CD4-positive, alpha-beta memory T cell (primary cell): ENCODE measurements around the gene GRIP1. TPM values are rescaled to one million over a fixed set of nuclear protein-coding genes. Genes with fewer than 3 reads are reported as not detected.

ENCODE experiments used
- CTCF ChIA-PET: fragments of 350-600 bp; sonication (Branson Sonifier 250); formaldehyde crosslinking; loops from one replicate; lab custom pipeline; 2021; ENCODE audit warnings: inconsistent platforms; ENCODE audit not compliant: partially characterized antibody; lab: Charles Lee
- POLR2A ChIA-PET: fragments of 350-600 bp; sonication (Branson Sonifier 250); formaldehyde crosslinking; loops from one replicate; lab custom pipeline; 2021; ENCODE audit not compliant: partially characterized antibody; lab: Charles Lee
- DNase-seq, 5 donors: peaks; one replicate each; pipeline versions ENCODE4 v3.0.0 to v3.0.0-alpha.2; 2020 to 2022; ENCODE audit warnings: mixed read lengths in 1 of 5
- H3K27ac ChIP-seq: one replicate; pipeline ENCODE4 v1.7.0; 2013; ENCODE audit warnings: low read depth, low read length
- H3K27me3 ChIP-seq: 2 replicates; pipeline ENCODE4 v1.7.0; 2013; ENCODE audit warnings: mild to moderate bottlenecking, low read length, moderate library complexity; ENCODE audit not compliant: insufficient read depth
- H3K36me3 ChIP-seq: 2 replicates; pipeline ENCODE4 v1.7.0; 2013; ENCODE audit warnings: mild to moderate bottlenecking, low read length, moderate library complexity; ENCODE audit not compliant: insufficient read depth
- H3K4me1 ChIP-seq: 2 replicates; pipeline ENCODE4 v1.7.0; 2013; ENCODE audit warnings: mild to moderate bottlenecking, low read length, moderate library complexity; ENCODE audit not compliant: insufficient read depth
- H3K4me3 ChIP-seq, 2 donors: one replicate each; pipeline ENCODE4 v1.7.0; 2013; ENCODE audit warnings: low read length in 2 of 2, mild to moderate bottlenecking in 1 of 2
- H3K9me3 ChIP-seq, 2 donors: one replicate each; pipeline ENCODE4 v1.7.0; 2013; ENCODE audit warnings: low read length in 2 of 2, control low read depth in 1 of 2; ENCODE audit not compliant: control insufficient read depth in 1 of 2
- H3K27ac Mint-ChIP-seq, 7 donors: one replicate each; pipeline ENCODE4 v1.8.0; 2020 to 2021; ENCODE audit warnings: mixed read lengths in 7 of 7, mild to moderate bottlenecking in 6 of 7, inconsistent platforms in 3 of 7, moderate library complexity in 3 of 7
- H3K27me3 Mint-ChIP-seq, 2 donors: one replicate each; pipeline ENCODE4 v1.8.0; 2020 to 2021; ENCODE audit warnings: mixed read lengths in 2 of 2
- H3K36me3 Mint-ChIP-seq, 2 donors: one replicate each; pipeline ENCODE4 v1.8.0; 2020 to 2021; ENCODE audit warnings: mixed read lengths in 2 of 2, inconsistent platforms in 1 of 2, mild to moderate bottlenecking in 1 of 2
- H3K4me1 Mint-ChIP-seq, 4 donors: one replicate each; pipeline ENCODE4 v1.8.0; 2020 to 2021; ENCODE audit warnings: mixed read lengths in 4 of 4, mild to moderate bottlenecking in 1 of 4
- H3K4me3 Mint-ChIP-seq, 8 donors: one replicate each; pipeline ENCODE4 v1.8.0; 2020 to 2021; ENCODE audit warnings: mixed read lengths in 8 of 8, mild to moderate bottlenecking in 7 of 8, moderate library complexity in 6 of 8, inconsistent platforms in 3 of 8
- H3K9me3 Mint-ChIP-seq, 8 donors: one replicate each; pipeline ENCODE4 v1.8.0; 2020 to 2021; ENCODE audit warnings: mixed read lengths in 8 of 8, mild to moderate bottlenecking in 5 of 8, inconsistent platforms in 3 of 8, moderate library complexity in 1 of 8
- intact Hi-C: fragments of 100-400 bp; cut with micrococcal nuclease; formaldehyde crosslinking; loops from one replicate; pipeline ENCODE4 v1.15.1; 2023
- polyA plus RNA-seq, 2 donors: library from polyadenylated mRNA; unstranded; fragments of 300-500 nt; fragmentation: Illumina TruSeq; gene quantifications; one replicate each; pipeline ENCODE4 v1.2.3, GENCODE V29; 2021
- total RNA-seq, 2 experiments: library from RNA; stranded (reverse); gene quantifications; one replicate each; pipeline ENCODE4 v1.2.3, GENCODE V29; 2021

The GRIP1 gene
- total and polyA plus RNA-seq, 4 experiments from 2014 or later: 0.52 to 3.3 (median 1.5) TPM

DNA sequence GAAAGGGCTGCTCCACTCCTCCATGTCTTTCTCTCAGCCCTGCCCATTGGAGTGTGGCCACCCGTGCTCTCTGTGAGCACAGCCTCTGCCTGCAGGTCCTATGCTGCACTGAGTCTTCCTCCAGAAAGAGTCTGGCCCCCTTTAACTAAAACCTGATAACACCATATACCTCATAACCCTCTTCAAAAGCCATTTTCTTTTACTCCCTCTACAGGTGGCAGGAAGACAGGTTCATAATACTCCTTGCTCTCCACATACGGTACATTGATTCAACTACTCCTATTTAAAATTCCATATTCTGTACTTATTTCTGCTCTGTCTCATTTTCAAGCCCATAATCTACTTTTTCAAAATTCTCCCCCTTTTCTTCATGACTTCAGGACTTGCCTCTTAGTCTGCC is 232.6 kb downstream of the GRIP1 start:
- Mint-ChIP-seq H3K36me3 (no peaks in the 10 kb centered on the region), H3K27me3 (peaks cover 0 to 1% of the 10 kb centered on the region in 2 donors), H3K4me3 (no peak overlapping the region), H3K9me3 (no peaks in the 10 kb centered on the region), H3K4me1 (no peaks in the 10 kb centered on the region), H3K27ac (no peak overlapping the region)
- no peaks in the 10 kb centered on the region for H3K9me3 ChIP-seq
- H3K4me3 ChIP-seq: no peak overlapping the region
- intact Hi-C loops: no loop called here
- CTCF ChIA-PET: no interaction called here
- H3K27ac ChIP-seq: no peak overlapping the region
- no peaks in the 10 kb centered on the region for H3K4me1 ChIP-seq
- no peak for DNase-seq
- H3K27me3 ChIP-seq: no peaks in the 10 kb centered on the region
- no peaks in the 10 kb centered on the region for H3K36me3 ChIP-seq
- POLR2A ChIA-PET: no interaction called here

- H3K27me3 ChIP-seq: no peaks in the 10 kb centered on the region
- DNase-seq: no peak
- H3K27ac Mint-ChIP-seq: no peak overlapping the region
- H3K36me3 ChIP-seq: no peaks in the 10 kb centered on the region
- no peaks in the 10 kb centered on the region for H3K36me3 Mint-ChIP-seq
- no peak overlapping the region for H3K4me3 Mint-ChIP-seq
- no peaks in the 10 kb centered on the region for H3K9me3 Mint-ChIP-seq
- no peaks in the 10 kb centered on the region for H3K9me3 ChIP-seq
- POLR2A ChIA-PET: no interaction called here
- H3K4me3 ChIP-seq: no peak overlapping the region
- no peaks in the 10 kb centered on the region for H3K4me1 ChIP-seq
- peaks cover 0 to 1% of the 10 kb centered on the region in 2 donors for H3K27me3 Mint-ChIP-seq
- no peak overlapping the region for H3K27ac ChIP-seq
- intact Hi-C loops: no loop called here
- H3K4me1 Mint-ChIP-seq: no peaks in the 10 kb centered on the region
- CTCF ChIA-PET: no interaction called here
These were observed 236.8 kb downstream of the GRIP1 start for GRCh38 chr12:66441905-66442559.

DNA sequence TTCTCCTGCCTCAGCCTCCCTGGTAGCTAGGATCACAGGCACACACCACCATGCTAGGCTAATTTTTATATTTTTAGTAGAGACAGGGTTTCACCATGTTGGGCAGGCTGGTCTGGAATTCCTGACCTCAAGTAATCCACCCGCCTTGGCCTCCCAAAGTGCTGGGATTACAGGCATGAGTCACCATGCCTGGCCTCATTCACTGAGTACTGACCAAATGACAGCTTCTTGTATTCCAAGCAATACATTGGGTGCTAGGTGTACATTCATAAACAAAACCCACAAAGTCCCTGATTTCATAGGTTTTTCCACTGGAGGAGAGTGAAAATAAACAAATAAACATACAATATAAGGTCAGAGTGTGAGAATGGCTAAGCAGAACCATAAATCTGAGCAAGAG is 240.3 kb downstream of the GRIP1 start:
- CTCF ChIA-PET: no interaction called here
- POLR2A ChIA-PET: no interaction called here
- H3K4me1 Mint-ChIP-seq: no peaks in the 10 kb centered on the region

DNA sequence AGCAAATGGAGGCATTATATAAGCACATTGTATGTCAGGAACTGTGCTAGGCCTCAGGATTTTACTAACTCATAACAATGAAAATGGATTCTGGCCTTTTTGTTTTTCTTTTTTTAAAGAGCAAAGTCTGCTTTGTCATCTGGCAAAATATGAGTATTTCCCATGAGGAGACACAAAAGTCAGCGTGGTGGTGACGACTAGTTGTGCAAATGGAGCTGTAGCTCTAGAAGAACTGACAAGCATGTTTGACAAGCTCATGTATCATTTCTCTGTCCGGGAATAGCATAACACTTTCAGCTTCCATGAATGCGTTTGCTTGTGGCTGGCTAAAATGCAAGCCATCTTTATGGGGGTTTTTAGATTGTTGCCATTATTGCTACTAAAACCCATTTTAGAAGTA is 248.8 kb downstream of the GRIP1 start:
- CTCF ChIA-PET: no interaction called here
- H3K36me3 ChIP-seq: no peaks in the 10 kb centered on the region
- no peak for DNase-seq
- no peak overlapping the region for H3K4me3 Mint-ChIP-seq
- H3K27ac Mint-ChIP-seq: no peak overlapping the region
- H3K4me1 ChIP-seq: no peaks in the 10 kb centered on the region
- no peaks in the 10 kb centered on the region for H3K36me3 Mint-ChIP-seq
- H3K27ac ChIP-seq: no peak overlapping the region
- no peak overlapping the region for H3K4me3 ChIP-seq
- H3K9me3 ChIP-seq: no peaks in the 10 kb centered on the region
- intact Hi-C loops: no loop called here
- peaks cover 0 to 6% of the 10 kb centered on the region in 2 donors for H3K27me3 Mint-ChIP-seq
- H3K4me1 Mint-ChIP-seq: no peaks in the 10 kb centered on the region
- H3K9me3 Mint-ChIP-seq: peaks cover 0 to 15% (median 5%) of the 10 kb centered on the region in 8 donors
- POLR2A ChIA-PET: no interaction called here
- no peaks in the 10 kb centered on the region for H3K27me3 ChIP-seq

More for the DNA sequence above, 240.3 kb downstream of the GRIP1 start:
- no peaks in the 10 kb centered on the region for H3K4me1 ChIP-seq
- no peaks in the 10 kb centered on the region for H3K36me3 ChIP-seq
- no peak overlapping the region for H3K27ac Mint-ChIP-seq
- intact Hi-C loops: no loop called here
- H3K9me3 ChIP-seq: no peaks in the 10 kb centered on the region
- no peak for DNase-seq
- H3K27me3 Mint-ChIP-seq: peaks cover 1% of the 10 kb centered on the region in 2 donors
- no peaks in the 10 kb centered on the region for H3K36me3 Mint-ChIP-seq
- no peaks in the 10 kb centered on the region for H3K27me3 ChIP-seq
- no peak overlapping the region for H3K4me3 ChIP-seq
- H3K4me3 Mint-ChIP-seq: no peak overlapping the region
- H3K27ac ChIP-seq: no peak overlapping the region
- no peaks in the 10 kb centered on the region for H3K9me3 Mint-ChIP-seq

- intact Hi-C loops: no loop called here
- H3K27me3 Mint-ChIP-seq: peaks cover 4 to 6% of the 10 kb centered on the region in 2 donors
- DNase-seq: no peak
- H3K9me3 Mint-ChIP-seq: peaks cover 5 to 25% (median 13%) of the 10 kb centered on the region in 8 donors
- H3K27ac Mint-ChIP-seq: no peak overlapping the region
- Histone ChIP-seq H3K4me1 (no peaks in the 10 kb centered on the region), H3K27ac (no peak overlapping the region), H3K36me3 (no peaks in the 10 kb centered on the region), H3K9me3 (no peaks in the 10 kb centered on the region), H3K4me3 (no peak overlapping the region), H3K27me3 (no peaks in the 10 kb centered on the region)
- ChIA-PET CTCF (no interaction called here), POLR2A (no interaction called here)
- H3K36me3 Mint-ChIP-seq: no peaks in the 10 kb centered on the region
- H3K4me3 Mint-ChIP-seq: no peak overlapping the region
- no peaks in the 10 kb centered on the region for H3K4me1 Mint-ChIP-seq
These were observed 250.0 kb downstream of the GRIP1 start for GRCh38 chr12:66428870-66429269.

DNA sequence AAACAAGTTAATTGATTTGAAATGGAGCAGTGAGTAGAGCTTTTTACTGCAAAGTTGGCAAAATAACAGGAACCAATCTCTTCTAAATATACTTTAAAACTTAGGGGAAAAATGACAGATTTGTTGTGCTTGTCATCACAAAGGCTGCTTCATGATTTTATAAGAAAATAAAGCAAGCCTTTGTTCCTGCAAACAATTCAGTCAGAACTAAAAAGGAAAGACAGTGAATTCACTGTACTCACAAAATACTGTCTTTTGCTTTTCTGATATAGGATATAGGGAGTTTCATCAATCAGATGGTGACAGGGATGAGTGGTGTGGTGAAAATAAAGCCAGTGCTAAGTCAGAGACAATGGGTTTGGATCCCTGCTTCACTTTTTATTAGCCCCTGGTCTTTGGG is 250.6 kb downstream of the GRIP1 start:
- Histone ChIP-seq H3K27me3 (no peaks in the 10 kb centered on the region), H3K4me3 (no peak overlapping the region), H3K4me1 (no peaks in the 10 kb centered on the region), H3K9me3 (no peaks in the 10 kb centered on the region), H3K36me3 (no peaks in the 10 kb centered on the region), H3K27ac (no peak overlapping the region)
- Mint-ChIP-seq H3K36me3 (no peaks in the 10 kb centered on the region), H3K27ac (no peak overlapping the region), H3K9me3 (peaks cover 7 to 27% (median 13%) of the 10 kb centered on the region in 8 donors), H3K4me3 (no peak overlapping the region), H3K4me1 (no peaks in the 10 kb centered on the region), H3K27me3 (peaks cover 4 to 6% of the 10 kb centered on the region in 2 donors)
- intact Hi-C loops: no loop called here
- POLR2A ChIA-PET: no interaction called here
- CTCF ChIA-PET: no interaction called here
- DNase-seq: no peak

DNA sequence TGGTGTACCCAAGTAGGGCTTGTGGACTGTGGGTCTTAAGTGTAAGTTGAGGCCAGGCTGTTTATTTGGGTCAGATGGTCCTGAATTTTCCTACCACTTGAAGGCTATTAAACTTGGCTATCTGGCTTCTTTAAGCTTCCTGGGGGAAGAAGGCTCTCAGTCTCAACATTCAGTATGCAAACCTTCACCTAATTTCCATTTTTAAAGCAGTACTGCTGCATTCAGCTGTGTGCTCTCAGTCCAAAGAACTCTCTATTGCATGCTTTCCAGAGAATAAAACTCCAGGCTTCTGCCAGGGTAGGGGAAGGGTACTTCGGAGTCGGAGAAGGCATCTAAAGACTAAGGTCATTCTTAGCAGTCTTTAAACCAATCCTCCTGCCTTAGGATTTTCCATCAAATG is 252.2 kb downstream of the GRIP1 start:
- POLR2A ChIA-PET: no interaction called here
- Mint-ChIP-seq H3K27me3 (peaks cover 4 to 5% of the 10 kb centered on the region in 2 donors), H3K4me1 (no peaks in the 10 kb centered on the region), H3K4me3 (no peak overlapping the region), H3K27ac (no peak overlapping the region), H3K36me3 (no peaks in the 10 kb centered on the region), H3K9me3 (peaks cover 7 to 27% (median 13%) of the 10 kb centered on the region in 8 donors)
- Histone ChIP-seq H3K4me1 (no peaks in the 10 kb centered on the region), H3K4me3 (no peak overlapping the region), H3K9me3 (no peaks in the 10 kb centered on the region), H3K27ac (no peak overlapping the region), H3K27me3 (no peaks in the 10 kb centered on the region), H3K36me3 (no peaks in the 10 kb centered on the region)
- no peak for DNase-seq
- intact Hi-C loops: no loop called here
- CTCF ChIA-PET: no interaction called here
